GM12873 (cell line): Measurements from ENCODE around the gene ORM2.

Source experiments
- TF ChIP-seq, protein P1 (sequence below): IDR thresholded peaks from 2 replicates; pipeline ENCODE4 v1.5.1; 2012; ENCODE audit warnings: low read depth, mild to moderate bottlenecking, moderate library complexity, low read length, control low read depth; ENCODE audit not compliant: insufficient read depth; ENCODE audit errors: missing control alignments

The ORM2 gene

DNA sequence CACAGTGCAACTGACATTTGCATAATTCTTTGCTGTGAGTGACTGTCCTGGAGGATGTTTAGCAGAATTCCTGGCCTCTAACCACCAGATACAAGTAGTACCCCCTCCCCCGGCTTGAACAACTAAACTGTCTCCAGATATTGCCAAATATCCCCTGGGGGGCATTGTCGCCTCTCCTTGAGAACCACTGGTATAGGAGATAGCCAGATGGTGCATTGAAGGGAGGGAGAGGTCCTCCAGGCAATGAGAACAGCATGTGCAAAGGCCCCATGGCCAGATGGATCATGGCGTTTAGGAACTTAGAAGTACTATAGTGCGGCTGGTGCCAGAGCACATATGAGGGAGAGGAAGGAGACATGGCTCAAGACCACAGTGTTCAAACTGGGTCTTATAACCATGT is 25.7 kb upstream of the ORM2 start:
- TF ChIP-seq, protein P1, sequence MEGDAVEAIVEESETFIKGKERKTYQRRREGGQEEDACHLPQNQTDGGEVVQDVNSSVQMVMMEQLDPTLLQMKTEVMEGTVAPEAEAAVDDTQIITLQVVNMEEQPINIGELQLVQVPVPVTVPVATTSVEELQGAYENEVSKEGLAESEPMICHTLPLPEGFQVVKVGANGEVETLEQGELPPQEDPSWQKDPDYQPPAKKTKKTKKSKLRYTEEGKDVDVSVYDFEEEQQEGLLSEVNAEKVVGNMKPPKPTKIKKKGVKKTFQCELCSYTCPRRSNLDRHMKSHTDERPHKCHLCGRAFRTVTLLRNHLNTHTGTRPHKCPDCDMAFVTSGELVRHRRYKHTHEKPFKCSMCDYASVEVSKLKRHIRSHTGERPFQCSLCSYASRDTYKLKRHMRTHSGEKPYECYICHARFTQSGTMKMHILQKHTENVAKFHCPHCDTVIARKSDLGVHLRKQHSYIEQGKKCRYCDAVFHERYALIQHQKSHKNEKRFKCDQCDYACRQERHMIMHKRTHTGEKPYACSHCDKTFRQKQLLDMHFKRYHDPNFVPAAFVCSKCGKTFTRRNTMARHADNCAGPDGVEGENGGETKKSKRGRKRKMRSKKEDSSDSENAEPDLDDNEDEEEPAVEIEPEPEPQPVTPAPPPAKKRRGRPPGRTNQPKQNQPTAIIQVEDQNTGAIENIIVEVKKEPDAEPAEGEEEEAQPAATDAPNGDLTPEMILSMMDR: no peak

DNA sequence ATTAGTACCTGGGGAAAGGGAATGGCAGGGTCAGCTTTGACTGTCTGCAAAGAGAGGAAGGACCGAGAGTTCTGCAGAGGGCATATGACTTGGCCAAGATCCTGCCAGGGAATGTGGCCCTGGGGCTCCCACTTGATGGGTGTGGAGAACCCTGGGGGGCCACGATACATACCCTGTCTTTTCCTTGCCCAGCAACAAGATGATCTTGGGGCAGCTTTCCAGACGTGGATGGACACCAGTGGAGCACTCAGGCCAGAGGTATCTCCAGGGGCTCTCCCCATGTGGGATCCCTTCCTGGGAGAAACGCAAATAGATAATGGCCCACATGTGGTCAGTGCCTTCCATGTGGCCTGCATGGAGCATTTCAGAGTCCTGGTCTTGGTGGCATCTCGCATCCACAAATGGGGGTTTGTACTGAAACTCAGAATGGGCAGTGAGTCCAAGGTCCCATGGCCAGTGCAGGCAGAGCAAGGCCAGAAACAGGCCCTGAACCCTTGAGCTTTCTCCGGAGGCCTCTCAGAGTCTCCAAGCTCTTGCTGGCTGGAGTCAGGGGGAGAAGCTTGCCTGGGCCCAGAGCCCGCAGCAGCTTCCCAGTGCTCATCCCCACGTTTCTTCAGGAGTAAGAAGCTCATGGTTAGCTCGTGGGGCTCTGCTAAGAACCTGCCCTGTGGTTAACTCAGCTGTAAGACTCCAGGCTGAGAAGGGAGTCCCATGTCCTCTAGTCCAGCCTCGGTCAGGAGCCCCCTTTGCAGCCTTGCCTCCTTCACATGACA is 25.1 kb upstream of the ORM2 start:
- TF ChIP-seq, protein P1: no peak

DNA sequence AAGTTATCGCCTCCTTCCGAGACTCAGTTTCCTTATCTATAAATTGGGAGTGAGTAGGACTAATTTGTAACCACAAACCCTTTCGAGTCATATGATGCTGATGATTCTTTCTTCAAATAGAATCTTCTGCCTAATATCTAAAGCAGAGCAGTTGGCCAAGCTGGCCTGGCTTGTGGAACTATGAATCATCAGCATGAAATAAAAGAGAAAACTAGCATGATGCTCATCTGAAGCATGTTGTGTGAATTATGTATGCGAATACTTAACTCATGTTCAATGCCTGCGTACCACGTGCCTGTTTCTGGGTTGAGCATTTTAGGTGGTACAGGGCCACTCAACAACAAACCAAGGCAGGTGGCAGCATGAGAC is 21.8 kb upstream of the ORM2 start:
- TF ChIP-seq, protein P1: no peak

DNA sequence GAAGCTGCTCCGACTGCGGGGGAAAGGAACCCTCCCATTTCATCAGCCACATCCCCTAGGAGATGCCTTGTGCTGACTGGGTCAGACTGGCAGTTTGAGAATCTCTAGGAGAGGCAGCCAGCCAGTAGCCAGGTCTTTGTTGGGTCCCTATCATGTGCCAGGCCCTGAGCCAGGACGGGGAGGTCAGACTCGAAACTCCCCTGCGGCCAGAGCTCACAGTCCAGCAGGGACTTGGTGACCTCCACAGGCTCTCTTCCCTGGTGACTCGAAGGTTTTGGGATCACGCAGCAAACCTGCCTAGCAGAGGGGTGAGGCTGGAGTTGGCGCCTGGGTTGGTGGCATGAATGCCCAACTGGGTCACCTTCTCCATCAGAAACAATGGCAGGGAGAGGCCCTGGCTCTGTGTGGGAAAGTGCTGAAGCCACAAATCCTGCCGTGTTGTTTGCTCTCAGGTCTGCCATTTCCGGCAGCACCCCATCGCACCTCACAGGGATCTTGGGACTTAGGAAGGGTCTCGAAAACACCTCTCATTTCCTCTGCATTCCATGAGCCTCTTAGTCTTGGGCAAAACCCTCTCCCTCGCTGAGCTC is 21.2 kb upstream of the ORM2 start:
- TF ChIP-seq, protein P1: no peak

DNA sequence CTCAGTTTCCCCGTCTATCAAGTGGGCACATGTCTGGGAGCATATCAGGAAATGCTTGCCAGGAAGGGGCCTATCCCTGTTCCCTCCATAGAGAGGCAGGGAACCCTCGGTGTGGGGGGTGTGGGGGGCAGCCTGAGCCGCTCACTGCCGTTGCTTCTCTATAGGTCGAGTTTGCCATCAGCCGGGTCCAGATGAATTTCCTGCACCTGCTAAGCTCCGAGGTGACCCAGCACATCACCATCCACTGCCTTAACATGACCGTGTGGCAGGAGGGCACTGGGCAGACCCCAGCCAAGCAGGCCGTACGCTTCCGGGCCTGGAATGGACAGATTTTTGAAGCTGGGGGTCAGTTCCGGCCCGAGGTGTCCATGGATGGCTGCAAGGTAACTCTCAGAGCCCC is 20.6 kb upstream of the ORM2 start:
- TF ChIP-seq, protein P1: no peak

DNA sequence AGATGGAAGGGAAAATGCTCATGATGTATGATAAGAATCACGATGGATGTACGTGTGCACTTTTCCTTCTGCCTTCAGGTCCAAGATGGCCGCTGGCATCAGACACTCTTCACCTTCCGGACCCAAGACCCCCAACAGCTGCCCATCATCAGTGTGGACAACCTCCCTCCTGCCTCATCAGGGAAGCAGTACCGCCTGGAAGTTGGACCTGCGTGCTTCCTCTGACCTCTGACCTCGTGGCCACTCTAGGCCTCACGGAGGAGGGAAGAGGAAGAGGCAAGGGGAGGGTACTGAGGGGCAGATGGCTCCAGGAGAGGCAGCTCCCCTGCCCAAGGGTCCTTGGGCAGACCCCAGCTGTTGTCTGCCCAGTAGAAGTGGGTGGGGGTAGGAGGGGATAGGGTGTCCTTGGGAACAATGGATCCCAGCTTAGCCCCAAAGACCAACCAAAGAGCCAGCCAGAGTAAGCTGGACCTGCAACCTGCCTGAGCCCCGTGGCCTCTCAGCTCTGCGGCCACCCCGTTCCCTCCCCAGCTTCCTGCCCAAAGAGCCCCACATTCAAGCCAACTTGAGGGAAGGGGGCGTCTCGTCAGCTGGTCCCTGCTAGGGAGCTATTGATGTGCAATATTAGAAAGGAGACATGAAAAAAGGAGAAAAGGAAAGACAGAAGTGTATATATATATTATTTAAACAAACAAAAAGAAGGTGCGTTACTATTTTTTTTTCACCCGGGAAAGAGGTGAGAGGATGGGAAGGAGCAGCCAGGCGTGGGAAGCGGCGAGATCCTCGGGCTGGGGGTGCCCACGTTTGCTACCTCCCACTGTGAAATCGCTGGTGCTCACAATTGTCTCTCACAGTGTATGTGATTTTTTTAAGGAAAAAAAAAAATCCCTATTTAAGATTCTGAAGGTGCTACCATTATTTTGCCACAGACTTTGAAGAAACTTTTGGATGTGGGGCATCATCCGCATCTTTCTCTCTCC is 18.9 kb upstream of the ORM2 start:
- TF ChIP-seq, protein P1: no peak
